A172 (cell line): Measurements from ENCODE around the gene CCNL1. TPM values are rescaled to one million over a fixed set of nuclear protein-coding genes. Genes with fewer than 3 reads are reported as not detected.

Experiments
- DNase-seq: peaks from one replicate; pipeline ENCODE4 v3.0.0-alpha.2; 2015; ENCODE audit warnings: low spot score
- total RNA-seq: library from RNA; depleted of rRNA; stranded (reverse); fragments of >200 nt; shearing (Covaris generic); gene quantifications from 2 replicates; pipeline ENCODE4 v1.2.3, GENCODE V29; 2014

CCNL1 gene
- total RNA-seq, 1 experiment from 2014 or later = 75.0 TPM

DNA sequence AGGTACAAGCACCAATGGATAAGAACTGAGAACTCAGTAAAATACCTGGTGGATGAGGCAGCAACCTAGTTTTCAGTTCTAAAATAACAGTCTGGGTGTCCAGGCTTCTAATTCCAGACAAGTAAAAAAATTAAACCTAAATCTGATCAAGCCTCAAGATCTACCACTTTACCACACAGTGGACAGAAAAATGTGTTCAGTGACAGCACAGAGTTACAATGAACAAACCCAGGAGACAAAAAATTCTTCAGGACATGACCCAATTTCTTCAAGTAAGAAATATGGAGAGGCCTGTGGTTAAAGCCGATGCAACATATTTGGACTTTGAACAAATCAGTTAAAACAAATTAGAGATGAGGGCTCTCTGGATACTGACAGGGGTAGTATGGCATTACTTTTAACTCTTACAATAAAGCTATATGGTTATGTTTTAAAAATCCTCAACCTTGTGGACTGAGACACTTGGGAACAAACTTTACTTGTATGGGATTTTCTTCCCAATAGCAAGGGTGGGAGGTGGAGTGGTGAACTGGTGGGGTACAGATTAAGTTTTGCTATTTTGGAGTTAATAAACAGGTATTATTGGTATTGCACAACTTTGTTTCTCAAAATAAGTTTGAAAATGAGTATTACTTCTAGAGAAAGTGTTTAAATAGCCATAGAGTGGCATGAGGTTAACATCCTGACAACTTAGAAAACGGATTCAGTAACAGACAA lies 14.2 kb downstream of the CCNL1 start:
- DNase-seq = no peak

- DNase-seq = no peak
These were observed 17.6 kb downstream of the CCNL1 start for GRCh38 chr3:157142315-157142714.

DNA sequence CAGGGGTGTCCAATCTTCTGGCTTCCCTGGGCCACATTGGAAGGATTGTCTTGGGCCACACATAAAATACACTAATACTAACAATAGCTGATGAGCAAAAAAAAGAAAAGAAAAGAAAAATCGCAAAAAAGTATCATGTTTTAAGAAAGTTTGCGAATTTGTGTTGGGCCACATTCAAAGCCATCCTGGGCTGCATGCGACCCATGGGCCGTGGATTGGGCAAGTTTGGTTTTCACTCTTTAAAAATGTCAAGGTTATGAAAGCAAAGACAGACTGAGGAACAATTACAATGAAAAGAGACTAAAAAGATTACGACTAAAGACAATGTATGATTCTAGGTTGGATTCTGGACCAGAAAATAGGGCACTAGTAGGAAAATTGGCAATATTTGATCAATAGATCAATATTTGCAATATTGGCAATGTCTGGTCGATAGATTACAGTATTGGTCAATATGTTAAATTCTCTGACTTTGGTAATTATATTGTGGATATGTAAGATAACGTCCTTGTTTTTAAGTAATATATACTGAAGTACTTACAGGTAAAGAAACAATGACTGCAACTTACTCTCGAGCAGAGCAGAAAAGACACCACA lies 19.9 kb downstream of the CCNL1 start:
- no peak for DNase-seq

DNA sequence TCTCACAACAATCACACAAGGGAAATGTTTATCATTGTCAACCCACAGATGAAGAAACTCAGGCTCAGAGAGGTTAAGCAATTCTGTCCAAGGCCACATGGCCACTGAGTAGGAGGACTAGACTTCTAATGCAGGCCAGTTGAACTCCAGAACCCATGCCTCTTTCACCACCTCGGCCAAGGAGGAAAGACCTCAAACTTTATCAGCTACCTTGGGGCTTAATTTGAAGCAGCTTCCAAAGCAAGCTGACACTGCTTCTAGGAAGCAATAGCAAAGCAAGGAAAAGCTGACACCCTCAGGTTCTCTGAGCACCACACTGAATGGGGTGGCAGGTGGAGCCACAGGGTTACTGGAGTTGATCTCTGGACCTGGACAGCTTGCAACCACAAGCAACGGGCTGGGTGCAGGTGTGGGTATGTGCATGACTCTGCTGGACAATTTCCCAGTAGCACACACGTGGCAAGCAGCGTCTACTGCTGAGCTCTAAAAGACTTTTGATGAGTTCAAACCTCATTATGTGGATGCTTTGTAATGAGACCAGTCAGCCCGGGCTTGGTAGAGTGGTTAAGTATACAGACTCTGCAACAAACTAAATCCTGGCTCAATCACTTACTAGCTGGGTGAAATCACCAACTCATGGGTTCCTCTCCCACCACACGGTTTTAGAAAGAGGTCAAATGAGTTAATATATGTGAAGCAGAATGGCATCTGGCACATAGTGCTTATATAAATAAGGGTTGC lies 23.1 kb downstream of the CCNL1 start:
- DNase-seq = no peak

- DNase-seq = peak; percentile 57
These were observed 24.1 kb downstream of the CCNL1 start for GRCh38 chr3:157135671-157136396.

GRCh38 chr3:157134620-157135191 lies 25.2 kb downstream of the CCNL1 start:
- no peak for DNase-seq

GRCh38 chr3:157133434-157134320 lies 26.3 kb downstream of the CCNL1 start:
- DNase-seq = no peak

DNA sequence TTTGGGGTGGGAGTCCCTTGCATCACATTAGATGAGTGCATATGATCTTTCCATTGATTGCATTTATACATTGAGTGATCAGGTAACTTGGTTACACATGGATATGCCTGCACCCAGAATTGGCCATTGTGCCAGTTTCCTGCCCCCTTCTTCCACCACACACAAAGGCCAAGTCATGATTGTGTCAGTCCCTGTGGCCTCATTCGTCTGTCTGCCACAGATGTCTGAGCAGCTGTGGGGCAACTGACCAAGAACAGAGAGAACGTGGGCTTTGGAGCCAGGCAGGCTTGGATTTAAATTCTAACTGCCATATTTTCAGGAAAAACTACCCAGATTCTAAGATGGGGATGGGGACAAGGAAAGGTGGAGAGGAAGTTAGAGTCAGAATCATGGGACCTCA lies 27.0 kb downstream of the CCNL1 start:
- DNase-seq = no peak

DNA sequence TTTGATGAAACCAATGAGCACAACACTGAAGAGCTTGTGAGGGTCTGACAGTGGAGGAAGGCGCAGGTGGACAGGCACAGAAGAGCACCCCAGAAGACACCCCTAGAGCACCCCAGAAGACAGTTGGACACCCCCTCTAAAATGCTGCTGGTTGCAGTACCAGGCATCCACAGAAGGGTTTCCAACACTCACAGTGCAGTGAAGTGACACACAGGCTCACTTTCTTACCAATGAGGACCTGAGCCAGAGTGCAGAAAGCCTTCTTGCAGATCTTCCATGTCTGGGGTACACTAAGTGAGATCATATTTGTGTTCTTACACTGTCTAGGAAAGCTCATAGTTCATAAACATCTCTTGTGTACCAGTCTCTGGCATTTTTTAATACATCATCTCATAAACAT lies 27.6 kb downstream of the CCNL1 start:
- DNase-seq = no peak

DNA sequence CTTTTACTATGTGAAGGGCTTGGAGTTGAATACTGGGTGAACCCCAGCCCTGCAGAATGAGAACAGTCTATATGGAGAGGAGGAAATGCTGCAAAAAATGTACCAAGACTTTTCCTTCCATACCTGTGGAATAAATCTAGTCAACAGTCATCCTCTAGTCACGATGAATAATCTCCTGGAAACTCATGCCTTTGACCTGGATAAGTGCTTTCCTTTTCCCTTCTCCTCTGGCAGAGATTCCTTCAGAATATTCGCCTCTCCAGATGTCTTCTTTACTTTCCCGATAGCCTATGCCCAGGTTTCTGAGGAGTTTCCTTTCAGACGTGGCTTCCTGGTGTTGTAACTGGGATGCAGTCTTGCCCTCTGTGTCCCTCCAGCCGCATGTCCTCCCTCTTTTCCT lies 28.1 kb downstream of the CCNL1 start:
- DNase-seq = peak; percentile 40

DNA sequence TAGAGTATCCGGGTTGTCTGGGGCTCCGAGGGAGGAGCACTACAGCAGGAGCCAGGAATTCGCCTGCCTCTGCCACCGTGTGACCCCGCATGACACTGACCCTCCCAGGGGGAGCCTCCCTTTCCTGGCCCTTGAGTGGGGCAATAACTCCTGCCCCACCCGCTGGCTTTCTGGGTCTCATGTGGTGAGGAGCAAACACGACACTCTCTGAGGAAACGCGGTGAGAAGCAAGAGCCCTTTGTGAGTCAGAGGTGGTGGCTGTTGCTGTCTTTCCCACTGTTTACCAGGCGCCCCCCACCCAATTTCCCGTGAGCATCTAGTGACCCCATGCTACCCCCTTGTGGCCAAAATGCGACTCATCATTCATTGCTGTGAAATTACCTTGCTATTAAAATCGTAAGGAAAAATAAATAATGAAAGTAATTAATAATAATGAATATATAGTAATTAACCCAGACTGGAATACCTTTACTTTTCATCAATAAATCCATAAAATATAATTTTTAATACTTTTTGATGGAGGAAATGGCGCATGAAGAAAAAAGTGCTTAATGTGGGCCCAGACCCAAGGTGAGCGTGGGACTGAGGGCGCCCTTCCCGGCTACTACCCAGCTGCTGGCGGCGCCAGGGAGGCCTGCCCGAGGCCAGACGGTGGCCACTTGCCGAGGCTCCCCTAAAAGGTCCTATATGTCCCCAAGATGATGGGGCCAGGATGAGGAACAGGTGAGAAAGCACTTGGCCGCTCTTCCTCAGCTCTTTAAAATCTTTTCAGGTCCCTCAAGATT lies 29.3 kb downstream of the CCNL1 start:
- peak; percentile 82 for DNase-seq

- peak; percentile 66 for DNase-seq
These were observed 30.0 kb downstream of the CCNL1 start for GRCh38 chr3:157129803-157130466.

- DNase-seq = peak; percentile 94
These were observed 30.9 kb downstream of the CCNL1 start for GRCh38 chr3:157128771-157129681.

DNA sequence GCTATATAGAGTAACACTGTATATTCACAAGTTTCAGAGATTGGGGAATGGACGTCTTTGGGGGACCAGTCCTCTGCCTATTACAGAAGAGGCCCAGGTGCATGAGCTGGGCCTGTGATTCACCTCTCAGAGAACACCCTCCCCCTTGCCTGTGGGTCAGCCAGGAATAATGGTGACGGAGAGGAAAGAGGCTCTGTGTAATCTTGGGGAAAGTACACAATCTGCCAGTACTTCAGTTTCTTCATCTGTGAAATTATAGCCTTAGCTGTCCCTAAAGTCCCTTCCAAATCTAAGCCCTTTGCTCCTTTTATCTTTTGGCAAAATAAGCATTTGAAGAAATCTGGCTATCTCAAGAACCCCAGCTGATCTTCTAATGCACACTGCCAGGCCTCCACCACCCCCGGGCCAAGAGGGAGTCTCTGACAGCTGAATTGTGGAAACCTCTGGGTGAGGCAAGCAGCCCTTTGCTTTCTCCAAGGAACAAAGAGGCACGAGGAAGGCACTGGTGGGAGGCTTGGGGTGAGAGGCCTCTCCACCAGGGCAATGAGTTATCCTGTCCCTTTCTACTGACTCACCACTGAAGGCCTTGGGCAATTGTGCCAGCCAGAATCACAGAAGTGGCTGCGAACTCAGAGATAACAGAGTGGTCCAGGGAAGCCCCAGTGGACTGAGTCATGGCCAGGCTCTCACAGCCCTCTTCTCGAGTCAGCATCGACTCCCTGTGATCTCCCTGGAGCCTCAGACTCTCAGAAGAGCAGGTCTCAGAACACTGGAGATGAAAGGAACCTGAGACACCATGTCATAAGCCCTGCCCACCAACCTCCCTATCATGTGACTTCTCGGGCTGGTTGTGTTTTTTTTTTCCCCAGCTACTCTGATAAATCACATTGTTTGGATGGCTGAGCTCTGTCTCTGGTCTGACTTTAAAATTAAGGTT lies 31.8 kb downstream of the CCNL1 start:
- peak; percentile 98 for DNase-seq

- no peak for DNase-seq
These were observed 32.7 kb downstream of the CCNL1 start for GRCh38 chr3:157127268-157127667.

DNA sequence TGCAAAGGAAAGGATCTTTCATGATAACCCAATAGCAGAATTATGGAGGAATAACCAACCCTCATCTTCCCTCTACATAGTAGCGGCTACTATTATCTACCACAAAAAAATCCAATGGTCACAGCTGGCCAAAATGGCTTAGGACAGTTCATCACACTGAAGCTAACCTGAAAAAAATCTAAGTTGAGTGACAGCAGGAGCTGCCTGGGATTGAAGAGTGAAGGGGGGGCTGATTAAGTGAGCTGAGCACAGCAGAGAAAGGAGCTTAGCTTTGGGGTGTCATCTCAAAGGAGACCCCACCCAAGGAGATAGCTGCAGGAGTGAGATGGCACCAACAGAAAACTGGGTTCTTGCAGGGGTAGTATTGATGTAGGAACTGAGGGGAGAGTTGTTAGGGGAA lies 33.6 kb downstream of the CCNL1 start:
- no peak for DNase-seq

GRCh38 chr3:157125101-157125500 lies 34.8 kb downstream of the CCNL1 start:
- no peak for DNase-seq
